Astrocyte (in vitro differentiated cells and primary cell): Measurements from ENCODE around the gene IFT20.

Experiments
- CTCF ChIP-seq: IDR thresholded peaks from 2 replicates; pipeline ENCODE4 v1.5.1; 2011; ENCODE audit warnings: low read depth, mild to moderate bottlenecking, inconsistent platforms, low read length, moderate library complexity; ENCODE audit not compliant: insufficient read depth
- EZH2 ChIP-seq: IDR thresholded peaks from 2 replicates; pipeline ENCODE4 v1.6.1; 2012; ENCODE audit warnings: mild to moderate bottlenecking, low read length, inconsistent platforms; ENCODE audit not compliant: insufficient read depth

DNA sequence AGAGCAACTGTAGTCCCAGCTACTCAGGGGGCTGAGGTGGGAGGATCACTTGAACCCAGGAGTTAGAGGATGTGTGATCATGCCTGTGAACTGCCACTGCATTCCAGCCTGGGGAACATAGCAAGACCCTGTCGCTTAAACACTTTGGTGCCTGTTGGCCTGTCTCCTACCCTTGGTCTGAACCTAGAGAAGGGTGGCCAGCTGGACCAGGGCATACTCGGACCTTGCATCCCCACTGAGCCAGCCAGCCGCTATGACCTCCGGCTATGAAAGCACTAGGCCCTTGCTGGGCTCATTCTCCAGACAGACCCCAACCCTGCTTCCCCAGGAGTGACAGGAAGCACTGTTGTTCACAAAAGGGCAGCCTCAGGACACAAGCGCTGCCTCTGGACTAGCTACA, 4.6 kb downstream of the IFT20 start:
- TF ChIP-seq CTCF (no peak), EZH2 (no peak)
